HepG2 (cell line): Measurements from ENCODE around the gene PCCB. TPM values are rescaled to one million over a fixed set of nuclear protein-coding genes. Genes with fewer than 3 reads are reported as not detected.

Experiments
- ATAC-seq: fragments of 200-7000 bp; cut with Tn5 transposase; 3 replicates; pipeline ENCODE4 v1.9.1; 2020; ENCODE audit warnings: mild to moderate bottlenecking, moderate library complexity
- BruUV-seq: library from RNA; stranded (reverse); fragments of 400-500 nt; replicated peaks from 2 replicates; lab custom pipeline; 2021; lab: Mats Ljungman, UMichigan
- CTCF ChIA-PET: fragments of 300-600 bp; formaldehyde crosslinking; extraction: SDS; loops from one replicate; lab custom pipeline; 2021; ENCODE audit warnings: low total read pairs, inconsistent platforms, low intra/inter-chr PET ratio; lab: Yijun Ruan, JAX
- POLR2A ChIA-PET: fragments of 350-600 bp; sonication (Branson Sonifier 250); formaldehyde crosslinking; loops from one replicate; lab custom pipeline; 2020; ENCODE audit warnings: antibody characterized with exemption, inconsistent platforms; lab: Yijun Ruan, JAX
- DNase-seq: peaks from one replicate; pipeline ENCODE4 v3.0.0-alpha.2; 2015; ENCODE audit warnings: low spot score
- FAIRE-seq: peaks from 3 replicates; lab custom pipeline; 2011; peaks lifted over from hg19 to GRCh38; lab: Jason Lieb, UNC
- H2AFZ ChIP-seq: one replicate; pipeline ENCODE4 v1.6.1; 2011; ENCODE audit warnings: low read length, inconsistent platforms
- H3K27ac ChIP-seq: fragments of 300-600 bp; 3 replicates; pipeline ENCODE4 v1.8.0; 2011; ENCODE audit warnings: mixed run types, mild to moderate bottlenecking, mixed read lengths, low read length, inconsistent platforms; ENCODE audit not compliant: insufficient read depth; ENCODE audit errors: extremely low read length
- H3K27me3 ChIP-seq, 2 experiments: fragments of 200-600 bp in 1 of 2; 2 replicates in 1 of 2; 3 replicates in 1 of 2; pipeline versions ENCODE4 v1.6.0 to v1.8.0; 2011; ENCODE audit warnings: low read length in 2 of 2, mild to moderate bottlenecking in 2 of 2, moderate library complexity in 2 of 2, inconsistent platforms in 1 of 2; ENCODE audit not compliant: insufficient read depth in 2 of 2, control insufficient read depth in 1 of 2
- H3K36me3 ChIP-seq, 2 experiments: fragments of 200-600 bp in 1 of 2; replicated peaks in 1 of 2; 2 replicates in 1 of 2; 3 replicates in 1 of 2; pipeline versions ENCODE4 v1.5.1 to v1.8.0; 2011; ENCODE audit warnings: low read length in 2 of 2, inconsistent platforms in 1 of 2; ENCODE audit not compliant: insufficient read depth in 2 of 2, control insufficient read depth in 1 of 2
- H3K4me1 ChIP-seq: 2 replicates; pipeline ENCODE4 v1.5.1; 2012; ENCODE audit warnings: low read length, inconsistent platforms; ENCODE audit not compliant: insufficient read depth
- H3K4me2 ChIP-seq: 2 replicates; pipeline ENCODE4 v1.6.0; 2011; ENCODE audit warnings: low read depth, low read length, inconsistent platforms
- H3K4me3 ChIP-seq, 3 experiments: fragments of 200-600 bp in 1 of 3; sonication (generic), shearing (Covaris generic) in 1 of 3; replicated peaks in 1 of 3; 2 replicates each; pipeline ENCODE4 v1.5.1; 2011 to 2016; ENCODE audit warnings: low read length in 3 of 3, inconsistent platforms in 2 of 3, low read depth in 2 of 3, mild to moderate bottlenecking in 2 of 3, control low read depth in 1 of 3, mixed read lengths in 1 of 3; ENCODE audit not compliant: insufficient read depth in 1 of 3
- H3K79me2 ChIP-seq: one replicate; pipeline ENCODE4 v1.6.1; 2011; ENCODE audit warnings: low read length, inconsistent platforms; ENCODE audit not compliant: insufficient read depth
- H3K9ac ChIP-seq: 2 replicates; pipeline ENCODE4 v1.6.0; 2011; ENCODE audit warnings: mild to moderate bottlenecking, low read depth, low read length, inconsistent platforms; ENCODE audit not compliant: insufficient read depth
- H3K9me3 ChIP-seq: 2 replicates; pipeline ENCODE4 v1.5.1; 2012; ENCODE audit warnings: mild to moderate bottlenecking, low read length
- H4K20me1 ChIP-seq: 2 replicates; pipeline ENCODE4 v1.6.0; 2011; ENCODE audit warnings: inconsistent platforms, mild to moderate bottlenecking, low read length, moderate library complexity; ENCODE audit not compliant: insufficient read depth
- FOSL2 ChIP-seq: sonication (generic); formaldehyde crosslinking; IDR thresholded peaks from 2 replicates; pipeline ENCODE4 v1.4.0; 2020; ENCODE audit warnings: missing genetic modification reagents
- RBM22 ChIP-seq: fragments of 200-400 bp; formaldehyde crosslinking; optimal IDR thresholded peaks from 2 replicates; pipeline ENCODE3; 2017; ENCODE audit warnings: mild to moderate bottlenecking, low read length, moderate library complexity
- SAP130 ChIP-seq: IDR thresholded peaks from 2 replicates; pipeline ENCODE4 v1.6.1; 2016; ENCODE audit warnings: low read depth
- ZBTB1 ChIP-seq: sonication (generic); formaldehyde crosslinking; IDR thresholded peaks from 2 replicates; pipeline ENCODE4 v1.4.0; 2020; ENCODE audit warnings: missing genetic modification reagents, borderline replicate concordance
- ZNF343 ChIP-seq: sonication (generic); formaldehyde crosslinking; IDR thresholded peaks from 2 replicates; pipeline ENCODE4 v1.4.0; 2020; ENCODE audit warnings: mild to moderate bottlenecking, missing genetic modification reagents
- WGBS: methylation state at CpG from one replicate; pipeline ENCODE4 v1.1.6; 2017; ENCODE audit warnings: low lambda C conversion rate; 5-methylcytosine and 5-hydroxymethylcytosine counted together
- in situ Hi-C: cut with HindIII; loops from 2 replicates; pipeline ENCODE4 v1.10.0; 2017; ENCODE audit warnings: low pct_unique_long_range_greater_than_20kb; ENCODE audit not compliant: extremely low pct_ligation_motif_present
- intact Hi-C: fragments of 100-400 bp; cut with micrococcal nuclease; formaldehyde crosslinking; loops from one replicate; pipeline ENCODE4 v1.10.0; 2022; ENCODE audit not compliant: unreplicated experiment
- polyA plus RNA-seq, 8 experiments: library from polyadenylated mRNA; depleted of rRNA in 3 of 8; stranded (reverse) in 7 of 8; unstranded in 1 of 8; fragments of >200 nt; fragmentation: Illumina TruSeq in 4 of 8; extraction: Trizol in 4 of 8; gene quantifications; 2 replicates each; pipeline versions ENCODE4 v1.2.1 to v1.2.3, GENCODE V29; 2011 to 2016; ENCODE audit warnings: low read depth in 4 of 8, missing spikeins in 1 of 8, mixed read lengths in 1 of 8; ENCODE audit not compliant: insufficient read depth in 1 of 8
- total RNA-seq, 5 experiments: library from RNA; depleted of rRNA; stranded (reverse); fragments of >200 nt; fragmentation: Illumina TruSeq; extraction: Trizol; gene quantifications; 2 replicates each; pipeline ENCODE4 v1.2.3, GENCODE V29; 2016; ENCODE audit warnings: low read depth in 1 of 5
- TF ChIP-seq, protein P1 (sequence below): sonication (generic); formaldehyde crosslinking; IDR thresholded peaks from 2 replicates; pipeline ENCODE4 v1.9.0; 2021; ENCODE audit warnings: mild to moderate bottlenecking, missing genetic modification reagents

The PCCB gene
- total and polyA plus RNA-seq, 2 of the 13 experiments (the other 11 are each of a cell fraction or from before 2014, with no cell fraction given): 84.1 to 88.7 TPM

DNA sequence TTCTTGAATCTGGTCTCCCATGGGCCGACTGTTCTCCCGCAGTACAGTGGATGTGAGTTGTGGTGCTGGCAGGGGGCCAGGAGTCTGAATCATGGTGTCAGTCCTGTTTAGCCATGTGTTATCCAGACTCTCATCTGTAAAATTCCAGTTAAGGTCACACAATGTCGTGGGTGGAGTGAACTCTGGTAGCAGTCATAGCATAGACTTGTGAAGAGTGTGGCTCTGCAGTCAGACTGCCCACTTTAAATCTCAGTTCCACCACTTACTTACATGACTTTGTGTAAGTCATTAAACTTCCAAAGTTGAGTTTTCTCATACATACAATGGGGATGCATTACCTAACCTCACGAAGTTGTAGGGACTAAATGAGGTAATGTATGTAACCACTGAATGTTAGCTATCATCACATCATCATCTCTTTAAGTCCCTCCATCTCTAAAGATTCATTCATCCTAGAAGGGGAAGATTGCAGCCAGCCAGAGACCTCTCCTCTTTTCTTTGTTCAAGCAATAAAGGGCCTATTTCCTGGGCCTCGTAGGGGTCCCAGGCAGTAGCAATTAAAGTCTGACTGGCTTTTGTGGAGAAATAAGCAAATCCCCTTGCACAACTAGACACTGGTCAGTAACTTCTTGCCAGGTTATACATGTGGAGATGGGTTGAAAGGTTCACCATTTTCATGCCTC, 93.9 kb downstream of the PCCB start:
- FAIRE-seq (no peak), DNase-seq (peak; percentile 57), ATAC-seq (peak; percentile 63)
- peak; percentile 14 for TF ChIP-seq RBM22
- TF ChIP-seq SAP130: 0 out of 2 replicates have a peak, but pooled peaks have one; percentile 14
- TF ChIP-seq FOSL2 (CRISPR knock-in tag): peak; percentile 62; the same call in 1 of the 2 replicates
- no peak for TF ChIP-seq ZBTB1 (CRISPR knock-in tag)
- TF ChIP-seq, protein P1, sequence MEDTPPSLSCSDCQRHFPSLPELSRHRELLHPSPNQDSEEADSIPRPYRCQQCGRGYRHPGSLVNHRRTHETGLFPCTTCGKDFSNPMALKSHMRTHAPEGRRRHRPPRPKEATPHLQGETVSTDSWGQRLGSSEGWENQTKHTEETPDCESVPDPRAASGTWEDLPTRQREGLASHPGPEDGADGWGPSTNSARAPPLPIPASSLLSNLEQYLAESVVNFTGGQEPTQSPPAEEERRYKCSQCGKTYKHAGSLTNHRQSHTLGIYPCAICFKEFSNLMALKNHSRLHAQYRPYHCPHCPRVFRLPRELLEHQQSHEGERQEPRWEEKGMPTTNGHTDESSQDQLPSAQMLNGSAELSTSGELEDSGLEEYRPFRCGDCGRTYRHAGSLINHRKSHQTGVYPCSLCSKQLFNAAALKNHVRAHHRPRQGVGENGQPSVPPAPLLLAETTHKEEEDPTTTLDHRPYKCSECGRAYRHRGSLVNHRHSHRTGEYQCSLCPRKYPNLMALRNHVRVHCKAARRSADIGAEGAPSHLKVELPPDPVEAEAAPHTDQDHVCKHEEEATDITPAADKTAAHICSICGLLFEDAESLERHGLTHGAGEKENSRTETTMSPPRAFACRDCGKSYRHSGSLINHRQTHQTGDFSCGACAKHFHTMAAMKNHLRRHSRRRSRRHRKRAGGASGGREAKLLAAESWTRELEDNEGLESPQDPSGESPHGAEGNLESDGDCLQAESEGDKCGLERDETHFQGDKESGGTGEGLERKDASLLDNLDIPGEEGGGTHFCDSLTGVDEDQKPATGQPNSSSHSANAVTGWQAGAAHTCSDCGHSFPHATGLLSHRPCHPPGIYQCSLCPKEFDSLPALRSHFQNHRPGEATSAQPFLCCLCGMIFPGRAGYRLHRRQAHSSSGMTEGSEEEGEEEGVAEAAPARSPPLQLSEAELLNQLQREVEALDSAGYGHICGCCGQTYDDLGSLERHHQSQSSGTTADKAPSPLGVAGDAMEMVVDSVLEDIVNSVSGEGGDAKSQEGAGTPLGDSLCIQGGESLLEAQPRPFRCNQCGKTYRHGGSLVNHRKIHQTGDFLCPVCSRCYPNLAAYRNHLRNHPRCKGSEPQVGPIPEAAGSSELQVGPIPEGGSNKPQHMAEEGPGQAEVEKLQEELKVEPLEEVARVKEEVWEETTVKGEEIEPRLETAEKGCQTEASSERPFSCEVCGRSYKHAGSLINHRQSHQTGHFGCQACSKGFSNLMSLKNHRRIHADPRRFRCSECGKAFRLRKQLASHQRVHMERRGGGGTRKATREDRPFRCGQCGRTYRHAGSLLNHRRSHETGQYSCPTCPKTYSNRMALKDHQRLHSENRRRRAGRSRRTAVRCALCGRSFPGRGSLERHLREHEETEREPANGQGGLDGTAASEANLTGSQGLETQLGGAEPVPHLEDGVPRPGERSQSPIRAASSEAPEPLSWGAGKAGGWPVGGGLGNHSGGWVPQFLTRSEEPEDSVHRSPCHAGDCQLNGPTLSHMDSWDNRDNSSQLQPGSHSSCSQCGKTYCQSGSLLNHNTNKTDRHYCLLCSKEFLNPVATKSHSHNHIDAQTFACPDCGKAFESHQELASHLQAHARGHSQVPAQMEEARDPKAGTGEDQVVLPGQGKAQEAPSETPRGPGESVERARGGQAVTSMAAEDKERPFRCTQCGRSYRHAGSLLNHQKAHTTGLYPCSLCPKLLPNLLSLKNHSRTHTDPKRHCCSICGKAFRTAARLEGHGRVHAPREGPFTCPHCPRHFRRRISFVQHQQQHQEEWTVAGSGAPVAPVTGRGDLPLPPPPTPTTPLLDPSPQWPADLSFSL (CRISPR knock-in tag): no peak
- no peak for TF ChIP-seq ZNF343 (CRISPR knock-in tag)
- no peak overlapping the region for H3K9ac ChIP-seq
- no peaks in the 10 kb centered on the region for H3K79me2 ChIP-seq
- H3K9me3 ChIP-seq: no peaks in the 10 kb centered on the region
- H3K27me3 ChIP-seq: no peaks in the 10 kb centered on the region
- WGBS: 82% methylated on average over 5 of the region's 5 CpGs
- intact Hi-C loops: no loop called here
- no TSS peak for BruUV-seq
- no peaks in the 10 kb centered on the region for H4K20me1 ChIP-seq
- H3K36me3 ChIP-seq: peaks cover 3 to 14% of the 10 kb centered on the region in 2 experiments; a peak in 2 of 5 replicates
- in situ Hi-C loops: no loop called here
- no peak overlapping the region for H2AFZ ChIP-seq
- no peak overlapping the region for H3K4me2 ChIP-seq
- 0 out of 2 replicates have a peak, but pooled peaks cover 5% of the 10 kb centered on the region for H3K4me1 ChIP-seq
- ChIA-PET POLR2A (no interaction called here), CTCF (no interaction called here)
- H3K4me3 ChIP-seq: no peak overlapping the region
- no peak overlapping the region for H3K27ac ChIP-seq
